ENCODE measurements around the gene CDC16.
A peak's percentile ranks its signal among the peaks of the same experiment; 100 is the strongest.
"Not testable (repeated sequence)": the region's sequence is repeated elsewhere in the genome, so short reads cannot be mapped to it uniquely, and the experiment has no call there.

CDC16 gene

GRCh38 chr13:114234645-114235421 is at the start of gene CDC16:
TSS of gene CDC16 (plus strand) at chr13:114234897. CDS start at chr13:114235085, 188 bp downstream.
- DNase-seq: peak; percentile 85

- no peak for DNase-seq
Measured at GRCh38 chr13:114185182-114185971, 49.3 kb upstream of the CDC16 start.

GRCh38 chr13:114194853-114195252 is 39.8 kb upstream of the CDC16 start:
- DNase-seq: no peak

- no peak for DNase-seq
Measured at GRCh38 chr13:114196629-114197028, 38.1 kb upstream of the CDC16 start.

- DNase-seq: no peak
Measured at GRCh38 chr13:114198556-114198955, 36.1 kb upstream of the CDC16 start.

DNA sequence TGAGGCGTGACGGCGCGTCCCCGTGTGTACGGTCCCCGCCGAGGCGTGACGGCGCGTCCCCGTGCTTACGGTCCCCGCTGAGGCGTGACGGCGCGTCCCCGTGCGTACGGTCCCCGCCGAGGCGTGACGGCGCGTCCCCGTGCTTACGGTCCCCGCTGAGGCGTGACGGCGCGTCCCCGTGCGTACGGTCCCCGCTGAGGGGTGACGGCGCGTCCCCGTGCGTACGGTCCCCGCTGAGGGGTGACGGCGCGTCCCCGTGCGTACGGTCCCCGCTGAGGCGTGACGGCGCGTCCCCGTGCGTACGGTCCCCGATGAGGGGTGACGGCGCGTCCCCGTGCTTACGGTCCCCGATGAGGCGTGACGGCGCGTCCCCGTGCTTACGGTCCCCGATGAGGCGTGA is 35.2 kb upstream of the CDC16 start:
- not testable (repeated sequence) for DNase-seq

- no peak for DNase-seq
Measured at GRCh38 chr13:114199954-114200353, 34.7 kb upstream of the CDC16 start.

- peak; percentile 52 for DNase-seq
Measured at GRCh38 chr13:114200399-114200911, 34.2 kb upstream of the CDC16 start.

DNA sequence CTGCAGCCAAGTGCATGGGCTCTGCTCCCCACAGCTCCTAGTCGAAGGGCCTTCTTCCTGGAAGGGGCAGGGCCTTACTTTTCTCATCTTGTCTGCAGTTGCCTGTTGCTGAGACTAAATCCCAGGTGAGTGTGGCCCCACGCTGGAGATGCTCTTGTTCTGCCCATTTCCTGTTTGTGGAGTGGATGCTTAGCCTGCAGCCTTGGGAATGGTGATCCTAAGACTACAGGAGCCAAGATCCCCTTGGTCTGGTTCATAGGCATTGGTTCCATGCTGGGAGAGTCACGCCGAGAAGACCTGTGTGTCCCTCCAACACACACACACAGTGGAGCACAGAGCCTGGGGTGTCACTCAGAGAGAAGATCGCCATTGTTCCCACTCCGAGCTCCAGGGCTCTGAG is 32.1 kb upstream of the CDC16 start:
- no peak for DNase-seq

DNA sequence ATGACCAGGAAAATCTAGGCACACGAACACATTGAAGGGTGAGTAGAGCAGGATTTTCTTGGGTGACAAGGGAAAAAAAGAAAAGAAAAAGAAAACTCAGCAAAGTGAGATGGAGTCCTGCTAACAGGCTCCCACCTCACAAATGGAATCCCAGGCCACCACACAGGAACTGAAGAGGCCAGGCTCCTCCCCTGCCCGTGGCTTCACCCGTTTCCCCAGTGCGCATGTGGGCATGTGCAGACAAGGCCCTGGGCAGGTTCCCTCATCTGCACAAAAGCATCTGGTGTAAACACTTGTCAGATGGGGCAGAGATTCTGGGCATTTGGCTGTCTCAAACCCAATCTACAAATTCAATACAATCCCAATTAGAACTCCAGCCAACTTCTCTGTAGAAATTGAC is 31.2 kb upstream of the CDC16 start:
- DNase-seq: no peak

DNA sequence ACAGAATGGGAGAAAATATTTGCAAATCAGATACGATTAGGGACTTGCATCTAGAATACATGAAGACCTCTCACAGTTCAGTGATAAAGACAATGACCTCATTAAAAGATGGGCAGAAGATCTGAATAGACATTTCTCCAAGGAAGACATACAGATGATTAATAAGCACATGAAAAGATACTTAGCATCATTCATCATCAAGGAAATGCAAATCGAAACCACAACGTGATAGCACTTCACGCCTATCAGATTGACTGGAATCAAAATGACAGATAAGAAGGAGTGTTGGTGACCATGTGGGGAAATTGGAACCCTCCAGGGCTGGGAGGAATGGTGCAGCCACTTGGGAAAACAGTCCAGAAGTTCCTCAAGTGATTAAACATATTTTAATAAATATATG is 29.8 kb upstream of the CDC16 start:
- DNase-seq: no peak

GRCh38 chr13:114208134-114208533 is 26.6 kb upstream of the CDC16 start:
- no peak for DNase-seq

GRCh38 chr13:114211446-114212157 is 23.1 kb upstream of the CDC16 start:
- no peak for DNase-seq

GRCh38 chr13:114212158-114212495 is 22.6 kb upstream of the CDC16 start:
- DNase-seq: no peak

GRCh38 chr13:114213980-114214379 is 20.7 kb upstream of the CDC16 start:
- no peak for DNase-seq

DNA sequence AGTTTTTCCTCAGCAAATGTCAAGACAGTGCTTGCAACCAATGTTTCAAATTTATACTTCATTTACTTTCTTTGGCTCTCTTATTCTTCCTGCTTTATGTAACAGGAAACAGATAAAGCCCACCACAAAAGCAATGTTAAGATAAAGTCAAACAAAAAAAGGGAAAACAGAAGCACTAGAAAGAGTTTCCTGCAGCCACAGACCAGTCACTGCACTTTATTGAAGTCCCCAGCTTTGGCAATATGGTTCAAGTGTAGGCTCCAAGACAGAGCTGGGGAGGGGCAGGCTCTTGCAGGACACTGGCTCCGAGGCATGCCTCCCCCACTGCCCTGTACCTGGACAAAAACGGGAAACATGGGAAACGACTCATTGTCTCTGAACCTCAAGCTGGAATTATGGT is 15.3 kb upstream of the CDC16 start:
- no peak for DNase-seq

- DNase-seq: no peak
Measured at GRCh38 chr13:114222461-114222968, 12.2 kb upstream of the CDC16 start.

DNA sequence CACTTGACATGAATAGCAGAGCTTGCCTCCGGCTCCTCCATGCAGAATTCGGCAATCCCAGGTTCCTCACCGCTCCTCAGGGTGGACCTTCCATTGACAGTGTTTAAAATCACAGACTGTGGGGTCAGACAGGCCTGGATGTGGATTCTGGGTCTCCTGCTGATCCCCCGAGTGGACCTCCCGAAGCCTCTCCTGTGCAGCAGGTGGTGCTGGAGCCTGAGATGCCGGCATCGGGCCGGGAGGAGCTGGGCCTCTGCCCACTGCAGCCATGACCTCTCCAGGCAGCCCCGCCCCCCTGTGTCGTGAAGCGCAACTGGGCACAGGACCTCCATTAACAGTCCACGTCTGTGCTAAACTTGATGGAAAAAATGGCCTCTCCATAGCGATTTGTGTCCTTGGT is 10.5 kb upstream of the CDC16 start:
- no peak for DNase-seq

DNA sequence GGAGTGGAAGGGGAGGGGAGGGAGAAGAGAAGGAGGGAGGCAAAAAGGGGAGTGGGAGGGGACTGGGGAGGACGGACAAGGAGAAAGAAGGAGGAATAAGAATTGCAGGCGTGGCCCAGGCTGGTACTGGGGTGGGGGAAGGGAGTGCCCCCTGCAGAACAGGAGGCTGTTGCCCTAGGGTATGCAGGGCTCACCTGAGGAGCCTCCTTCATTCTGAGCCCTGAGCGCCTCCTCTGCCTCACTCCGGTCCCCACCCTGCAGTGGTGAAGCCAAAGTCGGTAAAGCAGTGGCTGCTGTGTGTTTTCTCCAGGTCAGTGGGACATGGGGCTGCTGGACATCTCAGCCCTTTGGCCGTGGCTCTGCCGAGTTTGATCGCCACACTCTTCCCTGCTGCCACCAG is 9.1 kb upstream of the CDC16 start:
- DNase-seq: no peak

GRCh38 chr13:114226088-114226487 is 8.6 kb upstream of the CDC16 start:
- no peak for DNase-seq

DNA sequence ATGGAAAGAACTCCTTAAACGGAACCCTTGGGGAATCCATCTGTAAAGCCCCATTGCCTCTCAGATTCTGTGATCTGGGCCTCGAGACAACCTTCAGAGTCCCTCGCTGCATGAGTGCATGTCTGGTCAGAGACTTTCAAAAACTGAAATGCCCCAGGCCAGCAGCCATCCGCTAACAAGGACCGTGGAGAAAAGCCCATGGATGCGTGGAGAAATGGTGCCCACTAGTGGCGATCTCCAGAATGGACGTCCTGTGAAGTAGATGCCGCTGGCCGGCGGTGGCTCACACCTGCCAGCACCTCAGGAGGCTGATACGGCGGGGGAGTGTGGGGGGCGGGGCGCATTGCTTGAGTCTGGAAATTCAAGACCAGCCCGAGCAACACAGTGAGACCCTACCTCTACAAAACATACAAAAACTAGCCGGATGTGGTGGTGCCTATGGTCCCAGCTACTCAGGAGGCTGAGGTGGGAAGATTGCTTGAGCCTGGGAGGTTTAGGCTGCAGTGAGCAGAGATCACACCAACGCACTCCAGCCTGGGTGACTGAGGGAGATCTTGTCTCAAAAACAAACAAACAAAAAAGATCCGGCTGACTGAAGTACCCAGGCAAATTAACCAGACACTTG is 7.9 kb upstream of the CDC16 start:
- peak; percentile 89 for DNase-seq

GRCh38 chr13:114227528-114227927 is 7.2 kb upstream of the CDC16 start:
- DNase-seq: no peak

DNA sequence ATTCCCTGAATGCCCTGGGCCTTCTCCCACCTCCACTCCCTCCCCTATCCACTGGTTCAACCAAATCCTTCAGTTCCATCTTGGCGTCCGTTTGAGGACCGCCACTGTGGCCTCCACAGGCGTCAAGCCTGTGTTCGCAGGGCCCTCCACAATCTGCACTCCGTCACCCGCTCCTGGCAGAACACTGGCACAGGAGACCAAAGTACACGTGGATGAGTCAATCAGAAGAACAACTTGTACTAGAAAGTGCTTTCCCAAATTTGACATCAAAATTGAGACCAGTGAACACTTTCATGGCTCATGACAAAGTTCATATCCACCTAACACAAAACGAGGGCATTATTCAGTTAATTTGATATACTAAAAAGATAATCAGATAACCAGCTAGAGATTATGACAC is 6.5 kb upstream of the CDC16 start:
- no peak for DNase-seq

Measured in retina (tissue), 1 donor.